CD1c-positive myeloid dendritic cell (primary cell): Measurements from ENCODE around the gene PLEK2.
"Not testable (repeated sequence)": the region's sequence is repeated elsewhere in the genome, so short reads cannot be mapped to it uniquely, and the experiment has no call there.

Source experiments
- DNase-seq: peaks from one replicate; pipeline ENCODE4 v3.0.0-alpha.2; 2016; ENCODE audit errors: extremely low spot score

Gene PLEK2

DNA sequence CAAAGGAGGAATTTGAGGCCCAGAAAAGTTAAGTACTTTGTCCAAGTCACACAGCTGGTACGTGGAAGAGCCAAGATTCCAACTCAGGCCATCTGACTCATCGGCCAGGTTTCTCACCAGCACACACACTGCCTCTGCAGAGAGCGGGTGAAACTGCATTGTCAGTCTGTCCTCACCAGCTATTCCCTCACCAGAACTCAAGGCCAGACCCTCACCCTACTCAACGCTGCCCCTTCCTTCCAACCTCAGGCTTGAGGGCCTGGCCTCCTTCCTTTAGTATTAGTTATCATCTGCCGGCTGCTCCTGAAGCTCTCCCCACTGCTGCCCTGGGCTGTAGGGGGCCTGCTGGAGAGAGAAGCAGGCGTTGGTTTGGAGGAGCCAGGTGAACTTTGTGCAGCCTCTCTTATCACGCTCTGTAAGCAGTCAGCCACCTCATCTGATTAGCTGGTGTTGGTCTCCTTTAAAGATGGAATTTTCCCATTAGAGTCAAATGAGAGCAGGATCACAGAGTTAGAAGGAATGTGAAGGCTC, 16.6 kb upstream of the PLEK2 start:
- DNase-seq: no peak

DNA sequence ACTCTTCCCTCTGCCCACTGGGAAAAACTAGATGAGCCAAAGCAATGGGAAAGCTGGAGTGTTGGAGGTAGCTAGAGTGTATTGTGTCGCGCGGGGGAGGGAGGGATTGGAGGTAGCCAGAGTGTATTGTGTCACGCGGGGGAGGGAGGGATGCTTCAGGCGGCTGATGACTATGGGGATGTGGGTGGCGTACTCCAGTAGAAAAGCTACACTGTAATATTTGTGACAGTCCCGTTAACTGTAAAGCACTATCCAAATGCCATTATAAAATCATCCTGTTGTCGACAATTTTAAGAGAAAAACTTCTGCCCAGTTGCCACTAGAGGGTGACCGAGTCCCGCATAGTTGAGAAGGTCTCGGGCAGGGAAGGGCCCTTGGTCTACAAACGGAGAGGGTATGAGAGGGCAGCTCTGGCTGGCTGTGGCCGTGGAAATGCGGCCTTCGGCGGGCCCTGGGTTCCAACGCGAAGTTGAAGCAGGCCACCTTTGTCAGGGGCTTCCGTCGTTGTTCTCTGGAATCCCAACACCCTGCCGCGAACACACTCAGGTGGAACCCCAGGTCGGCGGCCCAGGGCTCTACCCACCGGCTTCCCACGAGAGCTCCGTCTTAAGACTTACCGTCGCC, 15.1 kb upstream of the PLEK2 start:
- peak; percentile 83 for DNase-seq

DNA sequence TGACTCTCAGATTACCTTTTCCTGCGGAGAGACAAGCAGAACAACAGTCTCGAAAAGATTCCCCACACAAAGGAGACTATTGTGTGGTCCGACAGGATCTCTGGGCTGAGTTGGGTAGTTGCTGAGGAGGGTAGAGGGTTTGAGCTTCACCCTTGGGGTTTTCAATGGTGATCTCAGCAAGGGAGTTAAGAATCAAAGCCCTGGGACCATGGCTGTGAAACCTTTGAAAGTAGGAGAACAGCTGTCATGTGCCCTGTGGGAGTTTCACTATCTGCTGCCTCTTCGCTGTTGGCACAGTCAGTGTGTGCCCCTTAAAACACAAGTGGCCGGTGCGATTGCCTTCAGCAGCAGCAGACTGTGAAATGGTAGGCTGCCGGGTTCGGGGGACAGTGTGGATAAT, 14.2 kb upstream of the PLEK2 start:
- no peak for DNase-seq

DNA sequence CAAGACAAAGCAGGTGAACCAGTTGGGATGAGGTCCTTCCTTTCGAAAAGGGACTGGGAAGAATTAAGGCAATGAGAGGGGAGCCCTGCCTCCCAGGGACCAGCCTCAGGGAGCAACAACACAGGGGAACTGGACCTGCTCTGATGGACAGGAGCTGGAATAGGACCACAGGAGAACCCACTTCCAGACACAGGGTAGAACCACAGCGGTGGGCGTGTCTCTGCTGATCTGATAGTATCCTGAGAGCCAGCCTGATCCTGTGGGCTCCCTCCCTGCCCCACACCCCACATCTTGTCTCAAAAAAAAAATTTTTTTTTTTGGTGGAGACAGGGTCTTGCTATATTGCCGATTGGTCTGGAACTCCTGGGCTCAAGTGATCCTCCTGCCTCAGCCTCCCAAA, 13.6 kb upstream of the PLEK2 start:
- DNase-seq: no peak

DNA sequence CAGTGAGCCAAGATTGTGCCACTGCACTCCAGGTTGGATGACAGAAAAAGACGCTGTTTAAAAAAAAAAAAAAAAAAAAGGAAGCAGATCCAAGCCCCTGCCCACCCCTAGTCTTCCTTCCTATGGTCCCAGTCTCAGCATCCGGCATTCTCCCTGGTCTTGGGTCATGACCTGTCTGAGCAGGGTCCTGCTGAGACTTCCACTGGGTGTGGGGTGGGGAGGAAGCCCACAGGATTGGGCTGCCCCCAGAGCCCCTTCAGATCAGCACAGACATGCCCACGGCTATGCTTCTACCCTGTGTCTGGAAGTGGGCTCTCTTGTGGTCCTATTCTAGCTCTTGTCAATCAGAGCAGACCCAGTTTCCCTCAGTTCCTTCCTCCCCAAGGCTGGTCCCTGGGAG, 12.6 kb upstream of the PLEK2 start:
- DNase-seq: peak; percentile 14

DNA sequence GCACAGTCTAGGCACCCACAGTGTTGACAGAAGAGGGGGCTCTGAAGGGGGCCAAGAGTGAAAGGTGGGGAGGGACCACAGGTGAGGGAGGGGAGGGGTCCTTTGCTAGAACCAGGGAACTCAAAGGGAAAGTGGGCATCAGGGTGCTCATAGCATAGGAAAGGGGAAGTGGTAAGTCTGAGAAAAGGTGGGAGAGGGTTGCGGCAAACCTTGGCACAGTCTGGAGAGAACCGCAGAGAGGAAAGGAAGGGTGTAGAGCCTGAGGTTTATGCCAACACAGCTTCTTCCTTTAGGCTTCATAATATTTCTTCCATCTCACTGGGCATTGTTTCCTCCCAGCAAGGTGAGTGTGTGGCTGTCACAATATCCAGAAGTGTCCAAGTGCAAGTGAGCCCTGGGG, 11.5 kb upstream of the PLEK2 start:
- peak; percentile 51 for DNase-seq

DNA sequence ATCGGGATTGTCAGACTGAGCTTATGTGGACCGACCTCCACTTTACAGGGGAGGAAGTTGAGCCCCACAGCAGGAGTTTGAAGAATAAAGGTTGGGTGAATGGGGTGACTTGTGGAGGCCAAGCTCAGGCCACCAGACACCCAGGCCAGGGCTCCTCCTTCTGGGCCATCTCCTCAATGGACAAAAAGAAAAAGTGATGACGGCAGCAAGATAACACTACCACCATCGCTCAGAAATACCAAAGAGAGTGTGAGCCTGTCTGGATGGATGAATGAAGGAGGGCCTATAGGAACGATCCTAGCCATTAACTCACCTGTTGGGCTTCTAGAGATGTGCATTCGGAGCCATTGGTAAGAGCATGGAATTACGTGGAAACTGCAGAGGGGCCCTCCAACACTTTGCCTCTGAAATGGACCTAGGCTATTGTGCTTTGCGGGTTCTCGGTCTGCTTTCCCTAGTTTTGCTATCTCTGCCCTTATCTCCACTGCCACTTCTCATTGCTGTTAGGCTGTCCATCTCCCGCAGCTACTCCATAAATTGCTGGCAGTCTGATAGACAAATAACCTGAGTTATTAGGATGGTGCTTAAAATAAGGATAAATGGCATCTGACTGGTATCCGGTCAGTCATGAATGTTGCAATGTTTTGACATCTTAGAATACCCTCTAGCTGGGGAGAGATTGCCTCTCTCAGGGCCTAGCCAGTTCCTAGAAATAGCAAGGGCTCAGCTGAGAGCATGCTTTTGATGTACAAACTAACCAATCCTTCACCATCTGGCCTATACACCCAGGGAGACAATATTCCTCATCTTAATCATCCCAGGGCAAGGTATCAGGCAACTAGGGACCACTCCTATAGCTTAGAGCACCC, 9.6 kb upstream of the PLEK2 start:
- no peak for DNase-seq

DNA sequence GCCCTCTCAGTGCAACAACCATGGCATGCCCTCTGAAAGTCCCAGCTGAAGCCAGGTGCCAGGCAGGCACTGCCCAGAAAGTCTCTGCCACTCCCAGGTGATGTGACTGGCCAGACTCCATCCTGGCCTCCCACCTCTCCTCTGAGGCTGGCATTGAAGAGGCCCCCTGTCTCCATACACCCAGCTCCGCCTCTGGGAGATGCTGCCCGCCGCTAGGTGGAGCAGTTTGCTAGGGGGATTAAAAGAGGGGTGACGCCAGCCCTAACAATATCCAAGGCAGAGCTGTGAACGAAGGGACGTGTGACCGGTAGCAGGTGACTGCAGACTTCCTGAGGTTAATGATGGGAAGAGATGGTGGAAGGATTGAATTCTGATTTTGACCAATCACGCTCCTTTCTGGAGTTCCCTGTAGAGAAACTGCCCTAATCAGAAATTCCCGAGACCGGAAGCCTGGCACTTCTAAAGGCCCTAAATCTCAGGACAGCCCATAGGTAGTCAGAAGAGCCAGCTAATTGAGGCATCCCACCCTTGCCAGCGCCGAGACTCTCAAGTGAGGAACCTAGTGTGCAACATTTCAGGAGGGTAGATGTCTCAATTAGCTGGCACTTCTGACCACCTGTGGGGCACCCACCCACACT, 8.3 kb upstream of the PLEK2 start:
- DNase-seq: peak; percentile 31

DNA sequence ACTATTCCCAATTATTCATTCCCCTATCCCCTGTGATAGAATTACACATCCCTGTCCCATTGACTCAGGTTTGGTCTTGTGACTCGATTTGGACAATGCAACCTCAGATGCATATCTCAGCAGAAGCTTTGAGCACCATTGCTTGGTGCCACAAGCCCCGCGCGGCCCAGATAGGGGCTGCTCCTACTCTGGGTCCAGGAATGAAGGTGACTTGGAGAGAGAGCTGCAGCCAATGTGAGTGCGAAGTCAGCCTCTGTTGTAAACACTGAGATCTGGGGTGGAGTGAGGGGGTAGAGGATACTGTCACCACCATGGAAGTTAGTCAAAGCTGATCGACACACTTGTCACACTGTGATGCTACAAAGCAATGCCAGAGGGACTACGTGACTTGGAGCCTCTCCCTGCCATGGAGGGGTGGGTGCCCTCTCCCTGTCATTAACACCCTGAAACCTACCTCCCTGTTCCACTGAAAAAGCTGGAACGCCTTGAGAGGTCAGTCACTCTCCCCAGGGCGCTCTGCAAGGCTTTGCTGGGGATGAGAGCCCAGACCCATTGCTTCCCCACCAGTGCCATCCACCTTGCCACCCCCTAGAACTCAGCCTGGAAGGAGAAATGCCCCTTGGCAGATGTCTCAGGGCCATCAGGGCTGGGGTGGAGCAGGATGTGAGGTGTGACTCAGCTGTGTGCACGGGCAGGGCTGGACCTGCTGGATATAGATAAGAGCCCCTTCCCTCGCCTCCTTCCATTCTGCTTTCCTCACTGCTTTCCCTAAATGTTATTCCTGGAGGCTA, 6.6 kb upstream of the PLEK2 start:
- no peak for DNase-seq

DNA sequence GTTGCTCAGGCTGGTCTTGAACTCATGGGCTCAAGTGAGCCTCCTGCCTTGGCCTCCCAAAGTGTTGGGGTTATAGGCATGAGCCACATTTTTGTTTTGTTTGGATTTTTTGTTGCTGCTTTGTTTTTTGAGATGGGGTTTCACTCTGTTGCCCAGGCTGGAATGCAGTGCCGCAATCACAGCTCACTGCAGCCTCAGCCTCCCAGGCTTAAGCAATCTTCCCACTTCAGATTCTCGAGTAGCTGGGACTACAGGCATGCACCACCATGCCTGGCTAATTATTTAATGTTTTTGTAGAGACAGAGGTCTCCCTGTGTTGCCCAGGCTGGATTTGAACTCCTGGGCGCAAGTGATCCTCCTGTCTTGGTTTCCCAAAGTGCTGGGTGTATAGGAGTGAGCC, 5.7 kb upstream of the PLEK2 start:
- DNase-seq: no peak

DNA sequence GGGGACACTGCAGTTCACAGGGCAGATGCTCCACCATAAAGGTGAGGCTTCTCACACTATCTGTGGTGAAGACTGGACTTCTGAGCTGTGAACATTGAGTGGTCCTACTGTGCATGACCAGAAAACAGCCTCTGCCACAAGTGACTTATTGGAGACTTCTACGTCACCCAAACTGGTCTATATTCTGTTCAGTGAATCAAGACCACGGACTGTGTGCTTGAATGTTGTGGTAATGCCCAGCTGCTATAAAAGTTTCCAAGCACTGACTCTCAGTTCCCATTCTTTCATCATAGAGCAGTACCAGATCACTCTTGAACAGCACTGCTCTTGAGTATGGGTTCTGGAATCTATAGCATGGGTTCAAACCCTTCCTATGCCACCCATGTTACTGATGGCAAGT, 4.8 kb upstream of the PLEK2 start:
- DNase-seq: peak; percentile 29

DNA sequence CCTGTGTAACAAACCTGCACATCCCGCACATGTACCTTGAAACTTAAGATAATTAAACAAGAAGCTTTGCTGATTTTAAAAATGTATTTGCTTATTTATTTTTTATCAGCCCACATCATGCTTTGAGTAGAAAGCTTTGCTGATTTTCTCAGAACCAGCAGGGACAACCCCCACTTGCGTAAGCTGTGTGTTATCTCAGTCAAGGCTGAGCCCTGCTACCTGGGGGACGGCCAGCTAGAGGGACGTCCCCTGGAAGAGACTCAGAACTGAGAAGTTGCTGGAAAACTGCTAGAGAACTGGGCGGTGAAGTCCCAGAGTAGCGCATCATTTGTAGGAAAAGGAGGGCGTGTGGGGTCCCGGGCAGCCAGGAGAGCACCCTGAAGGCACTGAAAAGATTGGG, 4.1 kb upstream of the PLEK2 start:
- DNase-seq: no peak

DNA sequence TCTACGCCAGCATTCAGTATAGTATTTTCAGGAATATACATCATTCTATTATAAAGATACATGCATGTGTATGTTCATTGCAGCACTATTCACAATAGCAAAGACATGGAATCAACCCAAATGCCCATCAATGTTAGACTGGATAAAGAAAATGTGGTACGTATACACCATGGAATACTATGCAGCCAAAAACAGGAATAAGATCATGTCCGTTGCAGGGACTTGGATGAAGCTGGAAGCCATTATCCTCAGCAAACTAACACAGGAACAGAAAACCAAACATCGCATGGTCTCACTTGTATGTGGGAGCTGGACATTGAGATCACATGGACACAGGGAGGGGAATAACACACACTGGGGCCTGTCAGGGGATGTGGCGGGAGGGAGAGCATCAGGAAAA, 3.6 kb upstream of the PLEK2 start:
- DNase-seq: not testable (repeated sequence)

DNA sequence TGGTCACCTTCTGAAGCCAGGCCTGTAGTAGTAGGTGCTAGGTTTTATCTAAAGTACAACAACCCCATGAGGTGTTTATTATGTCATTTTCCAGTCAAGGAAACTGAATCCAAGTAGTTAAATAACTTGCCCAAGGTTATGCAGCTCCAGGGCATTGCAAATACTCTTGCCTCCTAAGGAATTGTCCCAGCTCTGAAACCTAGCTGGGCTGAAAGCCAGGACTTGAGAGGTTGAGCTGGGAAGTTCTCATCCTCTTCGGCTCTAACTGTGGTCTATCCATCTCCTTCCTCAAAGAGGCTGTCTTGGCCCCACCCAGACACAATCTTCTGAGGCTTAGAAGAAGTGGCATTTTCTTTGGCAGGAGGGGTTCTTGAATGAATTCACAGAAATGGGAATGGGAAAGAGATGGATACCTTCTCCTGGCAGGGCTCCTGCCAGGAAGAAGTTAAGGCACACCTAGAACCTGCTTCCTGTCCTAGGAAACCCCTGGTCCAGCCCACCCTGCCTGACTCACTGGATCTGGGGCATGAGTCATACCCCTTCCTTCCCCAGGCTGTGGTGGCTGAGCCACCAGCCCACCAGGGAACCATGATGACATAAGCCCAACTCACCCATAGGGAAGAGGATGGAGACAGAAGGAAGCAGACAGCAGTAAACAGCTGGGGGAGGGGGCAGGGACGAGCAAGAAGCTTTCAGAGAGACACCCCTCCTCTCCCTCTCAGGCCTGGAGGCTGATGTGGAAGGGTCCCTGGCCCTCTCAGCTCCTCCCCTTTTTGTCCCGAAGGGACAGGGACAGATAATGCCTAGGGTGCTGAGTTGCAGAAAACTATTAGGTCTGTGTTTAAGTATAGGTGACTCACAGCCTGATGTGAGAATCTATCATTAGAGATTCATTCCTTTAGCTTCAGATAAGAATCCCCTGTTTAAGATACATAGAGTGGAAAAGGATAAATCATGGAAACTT, 2.1 kb upstream of the PLEK2 start:
- peak; percentile 73 for DNase-seq

DNA sequence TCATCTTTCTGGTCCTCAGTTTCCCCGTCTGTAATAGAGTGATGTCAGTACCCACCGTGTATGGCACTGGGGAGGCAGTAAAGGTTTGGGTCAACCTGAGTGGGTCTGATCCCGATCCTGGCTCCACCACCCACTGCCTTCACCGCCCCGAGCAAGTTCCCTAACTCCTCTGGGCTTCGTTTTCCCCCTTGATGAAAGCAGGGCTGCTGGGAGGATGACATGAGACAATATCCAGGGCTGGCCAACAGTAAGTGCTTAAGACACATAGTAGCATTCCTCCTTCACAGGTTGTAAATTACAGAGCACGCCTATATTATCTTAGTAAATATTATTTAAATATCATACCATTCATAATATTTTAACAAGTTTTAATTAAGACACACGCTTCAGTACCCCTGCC, 595 bp downstream of the PLEK2 start:
- no peak for DNase-seq

DNA sequence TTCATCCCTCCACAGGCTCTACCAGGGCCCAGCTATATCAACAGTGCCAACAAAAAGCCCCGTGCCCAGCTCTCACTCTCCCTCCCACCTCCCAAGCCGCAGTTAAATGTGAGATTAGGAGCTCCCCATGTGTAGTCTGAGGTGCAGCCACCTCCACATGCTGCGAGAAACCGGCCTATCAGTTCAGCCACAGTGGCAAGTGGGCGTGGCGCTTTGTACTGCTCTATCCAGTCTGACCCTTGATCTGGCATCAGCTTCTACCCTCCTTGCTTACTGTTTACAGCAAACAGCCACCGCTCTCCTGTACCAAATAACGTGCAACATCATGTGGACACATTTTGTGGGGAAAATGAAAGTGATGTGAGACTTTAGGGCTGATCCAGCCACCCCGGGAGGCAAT, 1.7 kb downstream of the PLEK2 start:
- DNase-seq: no peak

DNA sequence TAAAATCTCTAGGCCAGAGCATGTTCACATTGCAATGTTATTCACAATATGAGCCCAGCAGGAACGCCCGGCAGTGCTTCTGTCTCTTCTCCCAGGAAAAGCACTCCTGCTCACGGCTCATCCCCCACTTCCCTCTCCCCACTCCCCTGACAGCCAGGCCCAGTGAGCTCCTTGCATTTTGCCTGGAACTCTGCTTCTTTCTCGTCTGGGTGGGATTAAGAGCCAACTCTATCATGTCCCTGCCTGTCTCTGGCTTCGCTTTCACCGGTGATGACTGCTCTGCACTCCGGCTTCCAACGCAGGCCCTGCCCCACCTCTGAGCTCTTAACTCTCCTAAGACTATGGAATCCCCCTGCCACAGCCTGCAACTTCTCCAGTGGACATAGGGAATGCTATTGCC, 2.5 kb downstream of the PLEK2 start:
- DNase-seq: no peak

DNA sequence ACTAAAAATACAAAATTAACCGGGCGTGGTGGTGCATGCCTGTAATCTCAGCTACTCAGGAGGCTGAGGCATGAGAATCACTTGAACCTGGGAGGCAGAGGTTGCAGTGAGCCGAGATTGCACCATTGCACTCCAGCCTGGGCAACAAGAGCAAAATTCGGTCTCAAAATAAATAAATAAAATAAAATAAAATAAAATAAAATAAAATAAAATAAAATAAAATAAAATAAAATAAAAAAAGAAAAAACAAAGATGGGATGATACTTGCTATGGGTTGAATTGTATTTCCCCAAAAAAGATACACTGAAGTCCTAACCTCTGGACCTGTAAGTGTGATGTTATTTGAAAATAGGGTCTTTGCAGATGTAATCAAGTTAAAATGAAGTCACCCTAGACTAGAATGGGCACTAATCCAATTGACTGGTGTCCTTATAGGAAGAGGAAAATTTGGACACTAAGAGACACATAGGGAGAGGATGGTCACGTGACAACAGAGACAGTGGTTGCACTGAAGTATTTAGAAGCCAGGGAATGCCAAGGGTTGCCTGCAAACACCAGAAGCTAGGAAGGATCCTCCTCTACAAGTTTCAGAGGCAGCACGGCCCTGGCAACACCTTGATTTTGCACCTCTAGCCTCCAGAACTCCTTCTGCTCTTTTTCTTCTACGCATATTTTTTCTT, 3.7 kb downstream of the PLEK2 start:
- DNase-seq: not testable (repeated sequence)

DNA sequence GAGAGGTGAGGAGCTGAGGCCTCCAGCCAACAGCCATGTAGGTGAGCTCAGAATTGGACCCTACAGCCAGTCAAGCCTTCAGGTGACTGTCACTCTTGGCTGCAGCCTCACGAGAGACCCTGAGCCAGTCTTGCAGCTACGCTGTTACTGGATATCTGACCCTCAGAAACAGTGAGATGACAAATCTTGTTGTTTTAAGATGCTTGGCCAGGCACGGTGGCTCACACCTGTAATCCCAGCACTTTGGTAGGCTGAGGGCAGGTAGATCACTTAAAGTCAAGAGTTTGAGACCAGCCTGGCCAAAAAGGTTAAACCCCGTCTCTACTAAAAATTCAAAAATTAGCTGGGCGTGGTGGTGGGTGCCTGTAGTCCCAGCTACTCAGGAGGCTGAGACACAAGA, 6.2 kb downstream of the PLEK2 start:
- DNase-seq: no peak

DNA sequence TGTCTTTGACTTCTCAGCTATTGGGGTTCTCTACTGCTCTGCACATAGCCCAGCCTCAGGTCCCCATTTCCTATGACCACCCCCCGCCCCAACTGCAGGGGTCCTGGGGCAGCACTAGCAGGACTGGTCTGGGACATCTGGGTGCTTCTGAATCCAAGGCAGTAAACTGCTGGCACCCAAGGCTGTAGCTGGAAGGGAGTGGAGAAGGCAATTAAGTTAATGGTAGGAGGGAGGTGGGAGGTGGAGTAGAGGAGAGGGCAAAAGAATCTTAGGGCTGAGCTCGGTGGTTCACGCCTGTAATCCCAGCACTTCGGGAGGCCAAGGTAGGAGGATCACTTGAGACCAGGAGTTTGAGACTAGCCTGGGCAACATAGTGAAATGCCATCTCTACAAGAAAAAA, 11.5 kb downstream of the PLEK2 start:
- DNase-seq: no peak
